Thyroid gland (tissue), 4 donors: Measurements from ENCODE around the gene MTF2.

ENCODE experiments used
- POLR2A ChIP-seq, 2 donors: fragments of 450-650 bp; IDR thresholded peaks; one replicate each; pipeline ENCODE4 v1.6.1; 2017; ENCODE audit warnings: antibody characterized with exemption in 2 of 2, mild to moderate bottlenecking in 2 of 2, moderate library complexity in 1 of 2
- TF ChIP-seq, protein P1 (sequence below), 6 experiments: fragments of 200-600 bp in 3 of 6; fragments of 450-650 bp in 3 of 6; sonication (generic) in 3 of 6; IDR thresholded peaks; one replicate each; pipeline ENCODE4 v1.5.1; 2016 to 2019; ENCODE audit warnings: antibody characterized with exemption in 6 of 6, mild to moderate bottlenecking in 2 of 6, inconsistent platforms in 1 of 6, moderate library complexity in 1 of 6

DNA sequence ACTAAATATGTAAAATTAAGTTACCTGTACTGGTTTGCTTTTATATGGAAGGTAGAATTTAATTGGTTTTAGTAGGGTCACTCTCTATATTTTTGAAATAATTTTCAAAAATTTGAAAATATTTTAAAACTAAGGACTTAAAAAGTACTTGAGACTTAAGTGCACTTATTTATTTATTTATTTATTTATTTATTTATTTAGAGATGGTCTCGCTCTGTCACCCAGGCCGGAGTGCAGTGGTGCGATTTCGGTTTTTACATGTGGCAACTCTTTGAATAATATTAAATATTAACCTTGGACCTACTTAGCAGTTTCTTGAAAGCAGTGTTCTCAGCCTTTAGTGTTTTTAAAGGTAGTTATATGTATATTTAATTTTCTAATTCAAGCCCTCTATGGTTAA, 64.7 kb downstream of the MTF2 start:
- TF ChIP-seq, protein P1, sequence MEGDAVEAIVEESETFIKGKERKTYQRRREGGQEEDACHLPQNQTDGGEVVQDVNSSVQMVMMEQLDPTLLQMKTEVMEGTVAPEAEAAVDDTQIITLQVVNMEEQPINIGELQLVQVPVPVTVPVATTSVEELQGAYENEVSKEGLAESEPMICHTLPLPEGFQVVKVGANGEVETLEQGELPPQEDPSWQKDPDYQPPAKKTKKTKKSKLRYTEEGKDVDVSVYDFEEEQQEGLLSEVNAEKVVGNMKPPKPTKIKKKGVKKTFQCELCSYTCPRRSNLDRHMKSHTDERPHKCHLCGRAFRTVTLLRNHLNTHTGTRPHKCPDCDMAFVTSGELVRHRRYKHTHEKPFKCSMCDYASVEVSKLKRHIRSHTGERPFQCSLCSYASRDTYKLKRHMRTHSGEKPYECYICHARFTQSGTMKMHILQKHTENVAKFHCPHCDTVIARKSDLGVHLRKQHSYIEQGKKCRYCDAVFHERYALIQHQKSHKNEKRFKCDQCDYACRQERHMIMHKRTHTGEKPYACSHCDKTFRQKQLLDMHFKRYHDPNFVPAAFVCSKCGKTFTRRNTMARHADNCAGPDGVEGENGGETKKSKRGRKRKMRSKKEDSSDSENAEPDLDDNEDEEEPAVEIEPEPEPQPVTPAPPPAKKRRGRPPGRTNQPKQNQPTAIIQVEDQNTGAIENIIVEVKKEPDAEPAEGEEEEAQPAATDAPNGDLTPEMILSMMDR (IDR thresholded peaks at IDR 0.05): no peak
- TF ChIP-seq POLR2A (IDR thresholded peaks at IDR 0.05): no peak
